Activated naive CD8-positive, alpha-beta T cell treated with anti-CD3 and anti-CD28 coated beads for 36 hours (primary cell): Measurements from ENCODE around the gene IGSF5. TPM values are rescaled to one million over a fixed set of nuclear protein-coding genes. Genes with fewer than 3 reads are reported as not detected.
"Not testable (repeated sequence)": the region's sequence is repeated elsewhere in the genome, so short reads cannot be mapped to it uniquely, and the experiment has no call there.

Source experiments
- DNase-seq: peaks from one replicate; pipeline ENCODE4 v3.0.0; 2021
- H3K27ac Mint-ChIP-seq: one replicate; pipeline ENCODE4 v1.8.0; 2022; ENCODE audit warnings: mild to moderate bottlenecking, moderate library complexity, mixed read lengths
- H3K27me3 Mint-ChIP-seq: one replicate; pipeline ENCODE4 v1.8.0; 2022; ENCODE audit warnings: mild to moderate bottlenecking, mixed read lengths
- H3K36me3 Mint-ChIP-seq: one replicate; pipeline ENCODE4 v1.8.0; 2021; ENCODE audit warnings: mild to moderate bottlenecking, mixed read lengths
- H3K4me1 Mint-ChIP-seq: one replicate; pipeline ENCODE4 v1.8.0; 2021; ENCODE audit warnings: mixed read lengths
- H3K4me3 Mint-ChIP-seq: one replicate; pipeline ENCODE4 v1.8.0; 2022; ENCODE audit warnings: mild to moderate bottlenecking, moderate library complexity, mixed read lengths
- H3K9me3 Mint-ChIP-seq: one replicate; pipeline ENCODE4 v1.8.0; 2022; ENCODE audit warnings: mixed read lengths
- total RNA-seq, 2 experiments: library from RNA; stranded (reverse); gene quantifications; one replicate each; pipeline ENCODE4 v1.2.3, GENCODE V29; 2021

Gene IGSF5
- not detected for total RNA-seq

GRCh38 chr21:39744883-39745282 is at the start of gene IGSF5:
Gene IGSF5, plus strand, starts transcription at chr21:39745183. Its CDS starts 327 bp downstream, at chr21:39745510.
- not testable (repeated sequence) for H3K4me3 Mint-ChIP-seq, H3K36me3 Mint-ChIP-seq

GRCh38 chr21:39696196-39696595 is 48.8 kb upstream of the IGSF5 start:
- H3K4me3 Mint-ChIP-seq: no peak overlapping the region
- no peak overlapping the region for H3K27ac Mint-ChIP-seq
- no peaks in the 10 kb centered on the region for H3K9me3 Mint-ChIP-seq
- H3K4me1 Mint-ChIP-seq: no peaks in the 10 kb centered on the region
- no peak for DNase-seq
- H3K27me3 Mint-ChIP-seq: peaks cover 14% of the 10 kb centered on the region
- H3K36me3 Mint-ChIP-seq: no peaks in the 10 kb centered on the region

More at GRCh38 chr21:39744883-39745282, at the start of gene IGSF5:
- H3K4me1 Mint-ChIP-seq, H3K27ac Mint-ChIP-seq, H3K9me3 Mint-ChIP-seq, DNase-seq, H3K27me3 Mint-ChIP-seq: not testable (repeated sequence)

GRCh38 chr21:39696618-39697017 is 48.4 kb upstream of the IGSF5 start:
- H3K4me3 Mint-ChIP-seq: no peak overlapping the region
- no peak for DNase-seq
- H3K27me3 Mint-ChIP-seq: peaks cover 14% of the 10 kb centered on the region
- no peaks in the 10 kb centered on the region for H3K4me1 Mint-ChIP-seq
- H3K36me3 Mint-ChIP-seq: no peaks in the 10 kb centered on the region
- H3K9me3 Mint-ChIP-seq: no peaks in the 10 kb centered on the region
- no peak overlapping the region for H3K27ac Mint-ChIP-seq

- Mint-ChIP-seq H3K4me1 (no peaks in the 10 kb centered on the region), H3K27me3 (peaks cover 15% of the 10 kb centered on the region), H3K36me3 (no peaks in the 10 kb centered on the region), H3K4me3 (no peak overlapping the region), H3K9me3 (peaks cover 1% of the 10 kb centered on the region), H3K27ac (no peak overlapping the region)
- DNase-seq: no peak
Measured at GRCh38 chr21:39700318-39700717, 44.7 kb upstream of the IGSF5 start.

- no peak overlapping the region for H3K27ac Mint-ChIP-seq
- no peaks in the 10 kb centered on the region for H3K4me1 Mint-ChIP-seq
- peaks cover 1% of the 10 kb centered on the region for H3K9me3 Mint-ChIP-seq
- H3K4me3 Mint-ChIP-seq: no peak overlapping the region
- no peak for DNase-seq
- peaks cover 20% of the 10 kb centered on the region for H3K27me3 Mint-ChIP-seq
- H3K36me3 Mint-ChIP-seq: no peaks in the 10 kb centered on the region
Measured at GRCh38 chr21:39703578-39703977, 41.4 kb upstream of the IGSF5 start.

GRCh38 chr21:39705849-39706248 is 39.1 kb upstream of the IGSF5 start:
- peaks cover 1% of the 10 kb centered on the region for H3K9me3 Mint-ChIP-seq
- no peaks in the 10 kb centered on the region for H3K36me3 Mint-ChIP-seq
- H3K27ac Mint-ChIP-seq: no peak overlapping the region
- peaks cover 20% of the 10 kb centered on the region for H3K27me3 Mint-ChIP-seq
- H3K4me3 Mint-ChIP-seq: no peak overlapping the region
- no peaks in the 10 kb centered on the region for H3K4me1 Mint-ChIP-seq
- DNase-seq: no peak

- Mint-ChIP-seq H3K27me3 (peaks cover 20% of the 10 kb centered on the region), H3K36me3 (no peaks in the 10 kb centered on the region), H3K4me3 (no peak overlapping the region), H3K4me1 (no peaks in the 10 kb centered on the region), H3K9me3 (peaks cover 1% of the 10 kb centered on the region), H3K27ac (no peak overlapping the region)
- DNase-seq: no peak
Measured at GRCh38 chr21:39707316-39707715, 37.7 kb upstream of the IGSF5 start.

- Mint-ChIP-seq H3K4me3 (no peak overlapping the region), H3K4me1 (no peaks in the 10 kb centered on the region), H3K27ac (no peak overlapping the region), H3K9me3 (no peaks in the 10 kb centered on the region), H3K27me3 (peaks cover 9% of the 10 kb centered on the region), H3K36me3 (no peaks in the 10 kb centered on the region)
- DNase-seq: no peak
Measured at GRCh38 chr21:39710866-39711265, 34.1 kb upstream of the IGSF5 start.

GRCh38 chr21:39712273-39712672 is 32.7 kb upstream of the IGSF5 start:
- no peak overlapping the region for H3K27ac Mint-ChIP-seq
- peaks cover 5% of the 10 kb centered on the region for H3K27me3 Mint-ChIP-seq
- H3K36me3 Mint-ChIP-seq: no peaks in the 10 kb centered on the region
- no peaks in the 10 kb centered on the region for H3K4me1 Mint-ChIP-seq
- H3K9me3 Mint-ChIP-seq: no peaks in the 10 kb centered on the region
- H3K4me3 Mint-ChIP-seq: no peak overlapping the region
- DNase-seq: no peak

- no peak overlapping the region for H3K27ac Mint-ChIP-seq
- no peak for DNase-seq
- no peaks in the 10 kb centered on the region for H3K4me1 Mint-ChIP-seq
- no peaks in the 10 kb centered on the region for H3K9me3 Mint-ChIP-seq
- peaks cover 7% of the 10 kb centered on the region for H3K27me3 Mint-ChIP-seq
- no peaks in the 10 kb centered on the region for H3K36me3 Mint-ChIP-seq
- no peak overlapping the region for H3K4me3 Mint-ChIP-seq
Measured at GRCh38 chr21:39712976-39713375, 32.0 kb upstream of the IGSF5 start.

GRCh38 chr21:39713905-39714304 is 31.1 kb upstream of the IGSF5 start:
- Mint-ChIP-seq H3K27ac (no peak overlapping the region), H3K27me3 (peaks cover 11% of the 10 kb centered on the region), H3K4me1 (no peaks in the 10 kb centered on the region), H3K9me3 (no peaks in the 10 kb centered on the region), H3K36me3 (no peaks in the 10 kb centered on the region), H3K4me3 (no peak overlapping the region)
- DNase-seq: no peak

GRCh38 chr21:39714331-39714730 is 30.7 kb upstream of the IGSF5 start:
- DNase-seq: no peak
- H3K4me3 Mint-ChIP-seq: no peak overlapping the region
- no peaks in the 10 kb centered on the region for H3K9me3 Mint-ChIP-seq
- no peaks in the 10 kb centered on the region for H3K4me1 Mint-ChIP-seq
- no peaks in the 10 kb centered on the region for H3K36me3 Mint-ChIP-seq
- H3K27me3 Mint-ChIP-seq: peaks cover 11% of the 10 kb centered on the region
- no peak overlapping the region for H3K27ac Mint-ChIP-seq

- H3K36me3 Mint-ChIP-seq: no peaks in the 10 kb centered on the region
- no peaks in the 10 kb centered on the region for H3K4me1 Mint-ChIP-seq
- H3K27me3 Mint-ChIP-seq: peaks cover 15% of the 10 kb centered on the region
- H3K9me3 Mint-ChIP-seq: no peaks in the 10 kb centered on the region
- DNase-seq: peak; percentile 19
- H3K27ac Mint-ChIP-seq: no peak overlapping the region
- H3K4me3 Mint-ChIP-seq: no peak overlapping the region
Measured at GRCh38 chr21:39715804-39716397, 29.1 kb upstream of the IGSF5 start.

GRCh38 chr21:39720126-39720778 is 24.7 kb upstream of the IGSF5 start:
- peaks cover 20% of the 10 kb centered on the region for H3K27me3 Mint-ChIP-seq
- peaks cover 5% of the 10 kb centered on the region for H3K9me3 Mint-ChIP-seq
- H3K36me3 Mint-ChIP-seq: no peaks in the 10 kb centered on the region
- H3K27ac Mint-ChIP-seq: no peak overlapping the region
- no peak for DNase-seq
- no peaks in the 10 kb centered on the region for H3K4me1 Mint-ChIP-seq
- H3K4me3 Mint-ChIP-seq: no peak overlapping the region

GRCh38 chr21:39721885-39722284 is 23.1 kb upstream of the IGSF5 start:
- H3K4me1 Mint-ChIP-seq: no peaks in the 10 kb centered on the region
- H3K36me3 Mint-ChIP-seq: no peaks in the 10 kb centered on the region
- peaks cover 5% of the 10 kb centered on the region for H3K9me3 Mint-ChIP-seq
- DNase-seq: no peak
- H3K27me3 Mint-ChIP-seq: peaks cover 17% of the 10 kb centered on the region
- no peak overlapping the region for H3K4me3 Mint-ChIP-seq
- H3K27ac Mint-ChIP-seq: no peak overlapping the region

GRCh38 chr21:39724944-39725343 is 20.0 kb upstream of the IGSF5 start:
- no peak overlapping the region for H3K27ac Mint-ChIP-seq
- H3K4me3 Mint-ChIP-seq: no peak overlapping the region
- no peak for DNase-seq
- no peaks in the 10 kb centered on the region for H3K4me1 Mint-ChIP-seq
- peaks cover 9% of the 10 kb centered on the region for H3K27me3 Mint-ChIP-seq
- H3K9me3 Mint-ChIP-seq: peaks cover 5% of the 10 kb centered on the region
- H3K36me3 Mint-ChIP-seq: no peaks in the 10 kb centered on the region
